Muscle of leg (tissue), 9 donors: ENCODE results near the gene CHFR. TPM values are rescaled to one million over a fixed set of nuclear protein-coding genes. Genes with fewer than 3 reads are reported as not detected.

Experiments
- polyA plus RNA-seq, 8 donors: library from polyadenylated mRNA; unstranded; fragments of 120-200 nt; gene quantifications; one replicate each; pipeline versions ENCODE4 v1.2.1 to v1.2.3, GENCODE V29; 2013; ENCODE audit warnings: inconsistent platforms in 1 of 8, low replicate concordance in 1 of 8; ENCODE audit not compliant: insufficient read length in 8 of 8, insufficient read depth in 1 of 8
- total RNA-seq: library from RNA; stranded (reverse); fragments of 120-200 nt; gene quantifications from one replicate; pipeline ENCODE4 v1.2.4, GENCODE V29; 2013

Gene CHFR
- total and polyA plus RNA-seq, 9 donors, result 13.3 to 21.5 (median 17.0) TPM

Other genes with a start within 250 kb of the CHFR start
- gene POLE, start 200.3 kb downstream of the CHFR start, total RNA-seq, result 21.5 TPM
- gene POLE, start 200.3 kb downstream of the CHFR start, polyA plus RNA-seq, result 10 to 100 TPM; 25.8 to 43.2 (median 31.9) TPM
- 27.8 TPM for gene PXMP2, start 200.0 kb downstream of the CHFR start, total RNA-seq
- 10 to 100 TPM; 17.7 to 28.9 (median 22.4) TPM for gene PXMP2, start 200.0 kb downstream of the CHFR start, polyA plus RNA-seq
- gene PGAM5, start 176.8 kb downstream of the CHFR start, total RNA-seq, result 22.7 TPM
- 10 to 100 TPM; 16.8 to 25.8 (median 20.9) TPM for gene PGAM5, start 176.8 kb downstream of the CHFR start, polyA plus RNA-seq
- gene ANKLE2, start 125.8 kb downstream of the CHFR start, total RNA-seq, result 37.3 TPM
- gene ANKLE2, start 125.8 kb downstream of the CHFR start, polyA plus RNA-seq, result 10 to 100 TPM; 37.3 to 49.4 (median 42.4) TPM
- gene GOLGA3, start 58.7 kb downstream of the CHFR start, total RNA-seq, result 53.6 TPM
- 10 to 100 TPM; 31.3 to 57.9 (median 40.2) TPM for gene GOLGA3, start 58.7 kb downstream of the CHFR start, polyA plus RNA-seq
- gene ZNF605, start 68.7 kb upstream of the CHFR start, total RNA-seq, result 14.9 TPM
- gene ZNF605, start 68.7 kb upstream of the CHFR start, polyA plus RNA-seq, result 10 to 100 TPM in 7 of 8 donors, 1 to 10 TPM in 1; 8.6 to 14.5 (median 10.9) TPM
- 8.0 TPM for gene ZNF26, start 98.8 kb upstream of the CHFR start, total RNA-seq
- 10 to 100 TPM in 1 of 8 donors, 1 to 10 TPM in 7; 6.6 to 10.5 (median 7.7) TPM for gene ZNF26, start 98.8 kb upstream of the CHFR start, polyA plus RNA-seq
- 40.4 TPM for gene ZNF84, start 149.9 kb upstream of the CHFR start, total RNA-seq
- 10 to 100 TPM; 21.5 to 30.7 (median 26.6) TPM for gene ZNF84, start 149.9 kb upstream of the CHFR start, polyA plus RNA-seq
- 18.8 TPM for gene ZNF140, start 193.3 kb upstream of the CHFR start, total RNA-seq
- gene ZNF140, start 193.3 kb upstream of the CHFR start, polyA plus RNA-seq, result 10 to 100 TPM; 12.7 to 18.2 (median 14.5) TPM
- gene ZNF891, start 242.7 kb upstream of the CHFR start, total RNA-seq, result 1.9 TPM
- gene ZNF891, start 242.7 kb upstream of the CHFR start, polyA plus RNA-seq, result 1 to 10 TPM in 7 of 8 donors, under 1 TPM in 1; 0.93 to 2.8 (median 1.5) TPM
- 6.0 TPM for gene ZNF10, start 243.0 kb upstream of the CHFR start, total RNA-seq
- 1 to 10 TPM; 4.6 to 7.0 (median 5.5) TPM for gene ZNF10, start 243.0 kb upstream of the CHFR start, polyA plus RNA-seq